Measurements from ENCODE around the gene SEMA4G.

Gene SEMA4G

GRCh38 chr10:100993986-100994708 is 24.8 kb downstream of the SEMA4G start:
- no peak for DNase-seq

- DNase-seq, result no peak
These were observed 25.9 kb downstream of the SEMA4G start for GRCh38 chr10:100995181-100995580.

- no peak for DNase-seq
These were observed 27.5 kb downstream of the SEMA4G start for GRCh38 chr10:100996678-100997359.

GRCh38 chr10:100997360-100998182 is 28.3 kb downstream of the SEMA4G start:
- peak; percentile 13 for DNase-seq

GRCh38 chr10:100998183-100998990 is 29.1 kb downstream of the SEMA4G start:
- DNase-seq, result peak; percentile 83

GRCh38 chr10:100998991-100999741 is 29.9 kb downstream of the SEMA4G start:
- peak; percentile 30 for DNase-seq

- DNase-seq, result no peak
These were observed 30.4 kb downstream of the SEMA4G start, which contains the start of gene LZTS2 for GRCh38 chr10:100999742-101000126. Gene LZTS2, plus strand, starts transcription at chr10:100999808. Its CDS starts 2,731 bp downstream, at chr10:101002539.

- no peak for DNase-seq
These were observed 31.0 kb downstream of the SEMA4G start for GRCh38 chr10:101000127-101000914.

GRCh38 chr10:101000915-101001658 is 31.8 kb downstream of the SEMA4G start:
- DNase-seq, result no peak

GRCh38 chr10:101001659-101002035 is 32.3 kb downstream of the SEMA4G start:
- no peak for DNase-seq

GRCh38 chr10:101002456-101002855 is 33.2 kb downstream of the SEMA4G start:
- no peak for DNase-seq

GRCh38 chr10:101003639-101004206 is 34.4 kb downstream of the SEMA4G start:
- no peak for DNase-seq

GRCh38 chr10:101005361-101005760 is 36.1 kb downstream of the SEMA4G start:
- no peak for DNase-seq

GRCh38 chr10:101005869-101006567 is 36.7 kb downstream of the SEMA4G start:
- DNase-seq, result no peak

- DNase-seq, result no peak
These were observed 37.3 kb downstream of the SEMA4G start for GRCh38 chr10:101006593-101007098.

- DNase-seq, result no peak
These were observed 37.9 kb downstream of the SEMA4G start for GRCh38 chr10:101007099-101007711.

- no peak for DNase-seq
These were observed 38.9 kb downstream of the SEMA4G start for GRCh38 chr10:101007915-101008822.
